Mesenteric fat pad (tissue), 1 donor: ENCODE results near the gene ZNF576. TPM values are rescaled to one million over a fixed set of nuclear protein-coding genes. Genes with fewer than 3 reads are reported as not detected.
A peak's percentile ranks its signal among the peaks of the same experiment; 100 is the strongest.
"Not testable (repeated sequence)": the region's sequence is repeated elsewhere in the genome, so short reads cannot be mapped to it uniquely, and the experiment has no call there.

ENCODE experiments used
- DNase-seq: peaks from one replicate; pipeline ENCODE4 v3.0.0-alpha.2; 2020; ENCODE audit warnings: low spot score
- long read RNA-seq: library from polyadenylated mRNA; unstranded; transcript quantifications from one replicate; pipeline ENCODE4 v2.0.0, GENCODE V29; 2020
- total RNA-seq: library from RNA; stranded (reverse); fragmentation: NEBNext Ultra II Directional; extraction: Animal tissue kit (Norgen Biotek cat#: 25700); gene quantifications from one replicate; pipeline ENCODE4 v1.2.1, GENCODE V29; 2021
- donor health status: DM: yes; HTN: yes; CAD: no.

ZNF576 gene
- 12.1 TPM for total RNA-seq
- long read RNA-seq, transcript ZNF576-201 (3 exons, 2,566 nt), result major isoform, 12 of 23 reads
- long read RNA-seq, partial matches to known transcripts, result 3 of 23 reads
- long read RNA-seq, other reads (novel, unspliced or antisense), result 0 of 23 reads

GRCh38 chr19:43595999-43596841 lies at the start of gene ZNF576, which contains the start of gene IRGQ:
Gene ZNF576, plus strand, starts transcription at chr19:43596595. Its CDS starts 514 bp downstream, at chr19:43597109.
Gene IRGQ, minus strand, starts transcription at chr19:43596134. Its CDS starts 796 bp downstream, at chr19:43595338.
- peak; percentile 100 for DNase-seq

- not testable (repeated sequence) for DNase-seq
Observed at GRCh38 chr19:43547926-43548325, 48.5 kb upstream of the ZNF576 start.

- no peak for DNase-seq
Observed at GRCh38 chr19:43548706-43549105, 47.7 kb upstream of the ZNF576 start.

GRCh38 chr19:43551399-43552197 lies 44.8 kb upstream of the ZNF576 start:
- no peak for DNase-seq

- no peak for DNase-seq
Observed at GRCh38 chr19:43552198-43552450, 44.3 kb upstream of the ZNF576 start.

GRCh38 chr19:43552616-43553015 lies 43.8 kb upstream of the ZNF576 start:
- no peak for DNase-seq

- no peak for DNase-seq
Observed at GRCh38 chr19:43553656-43554055, 42.7 kb upstream of the ZNF576 start.

- no peak for DNase-seq
Observed at GRCh38 chr19:43554317-43554895, 42.0 kb upstream of the ZNF576 start.

- DNase-seq, result no peak
Observed at GRCh38 chr19:43555185-43555770, 41.1 kb upstream of the ZNF576 start.

GRCh38 chr19:43560687-43561086 lies 35.7 kb upstream of the ZNF576 start:
- DNase-seq, result no peak

- no peak for DNase-seq
Observed at GRCh38 chr19:43561139-43561970, 35.0 kb upstream of the ZNF576 start.

GRCh38 chr19:43562226-43562697 lies 34.1 kb upstream of the ZNF576 start:
- DNase-seq, result no peak

GRCh38 chr19:43562698-43563241 lies 33.6 kb upstream of the ZNF576 start:
- no peak for DNase-seq

GRCh38 chr19:43563816-43564457 lies 32.5 kb upstream of the ZNF576 start:
- no peak for DNase-seq

GRCh38 chr19:43564800-43565199 lies 31.6 kb upstream of the ZNF576 start:
- DNase-seq, result no peak

- DNase-seq, result no peak
Observed at GRCh38 chr19:43569657-43570056, 26.7 kb upstream of the ZNF576 start.

GRCh38 chr19:43570174-43570791 lies 26.1 kb upstream of the ZNF576 start:
- no peak for DNase-seq

- no peak for DNase-seq
Observed at GRCh38 chr19:43572171-43572588, 24.2 kb upstream of the ZNF576 start.
